IPS-18a (cell line): Measurements from ENCODE around the gene PRCD.

ENCODE experiments used
- H3K27ac ChIP-seq: one replicate; pipeline ENCODE4 v1.5.1; 2013; ENCODE audit warnings: low read length
- H3K27me3 ChIP-seq: one replicate; pipeline ENCODE4 v1.6.1; 2013; ENCODE audit warnings: mild to moderate bottlenecking, low read length; ENCODE audit not compliant: control insufficient read depth, insufficient read depth
- H3K36me3 ChIP-seq: one replicate; pipeline ENCODE4 v1.6.1; 2013; ENCODE audit warnings: low read depth, low read length; ENCODE audit not compliant: control insufficient read depth
- H3K4me1 ChIP-seq: one replicate; pipeline ENCODE4 v1.6.1; 2013; ENCODE audit warnings: low read depth, low read length; ENCODE audit not compliant: control insufficient read depth
- H3K4me3 ChIP-seq: one replicate; pipeline ENCODE4 v1.5.1; 2013; ENCODE audit warnings: low read length
- H3K9ac ChIP-seq: one replicate; pipeline ENCODE4 v1.6.1; 2013; ENCODE audit warnings: mild to moderate bottlenecking, low read length, moderate library complexity
- H3K9me3 ChIP-seq: one replicate; pipeline ENCODE4 v1.6.1; 2013; ENCODE audit warnings: low read depth, low read length; ENCODE audit not compliant: control insufficient read depth

PRCD gene

GRCh38 chr17:76573096-76573495, 33.3 kb downstream of the PRCD start:
- Histone ChIP-seq H3K27ac (no peak overlapping the region), H3K9me3 (no peaks in the 10 kb centered on the region), H3K36me3 (no peaks in the 10 kb centered on the region), H3K27me3 (peaks cover 3% of the 10 kb centered on the region), H3K4me1 (peaks cover 10% of the 10 kb centered on the region), H3K4me3 (no peak overlapping the region), H3K9ac (no peak overlapping the region)

- Histone ChIP-seq H3K4me3 (no peak overlapping the region), H3K9ac (no peak overlapping the region), H3K27me3 (peaks cover 9% of the 10 kb centered on the region), H3K4me1 (peaks cover 6% of the 10 kb centered on the region), H3K36me3 (no peaks in the 10 kb centered on the region), H3K27ac (no peak overlapping the region), H3K9me3 (no peaks in the 10 kb centered on the region)
Measured at GRCh38 chr17:76574166-76574565, 34.3 kb downstream of the PRCD start.

- Histone ChIP-seq H3K4me1 (no peaks in the 10 kb centered on the region), H3K27me3 (peaks cover 18% of the 10 kb centered on the region), H3K9me3 (no peaks in the 10 kb centered on the region), H3K4me3 (no peak overlapping the region), H3K9ac (no peak overlapping the region), H3K36me3 (no peaks in the 10 kb centered on the region), H3K27ac (no peak overlapping the region)
Measured at GRCh38 chr17:76575570-76575969, 35.7 kb downstream of the PRCD start.

- Histone ChIP-seq H3K27me3 (peaks cover 24% of the 10 kb centered on the region), H3K4me3 (no peak overlapping the region), H3K27ac (no peak overlapping the region), H3K36me3 (no peaks in the 10 kb centered on the region), H3K9me3 (no peaks in the 10 kb centered on the region), H3K9ac (no peak overlapping the region), H3K4me1 (peaks cover 5% of the 10 kb centered on the region)
Measured at GRCh38 chr17:76576189-76576588, 36.3 kb downstream of the PRCD start.

GRCh38 chr17:76577876-76578275, 38.0 kb downstream of the PRCD start:
- H3K4me3 ChIP-seq, result no peak overlapping the region
- H3K4me1 ChIP-seq, result peaks cover 9% of the 10 kb centered on the region
- H3K9me3 ChIP-seq, result no peaks in the 10 kb centered on the region
- no peak overlapping the region for H3K27ac ChIP-seq
- no peaks in the 10 kb centered on the region for H3K36me3 ChIP-seq
- H3K27me3 ChIP-seq, result peaks cover 36% of the 10 kb centered on the region
- no peak overlapping the region for H3K9ac ChIP-seq

- Histone ChIP-seq H3K27ac (no peak overlapping the region), H3K36me3 (no peaks in the 10 kb centered on the region), H3K27me3 (peaks cover 41% of the 10 kb centered on the region), H3K4me3 (no peak overlapping the region), H3K4me1 (peaks cover 9% of the 10 kb centered on the region), H3K9ac (no peak overlapping the region), H3K9me3 (no peaks in the 10 kb centered on the region)
Measured at GRCh38 chr17:76578376-76578775, 38.5 kb downstream of the PRCD start.

GRCh38 chr17:76579281-76579680, 39.4 kb downstream of the PRCD start:
- no peak overlapping the region for H3K27ac ChIP-seq
- peaks cover 9% of the 10 kb centered on the region for H3K4me1 ChIP-seq
- H3K27me3 ChIP-seq, result peaks cover 50% of the 10 kb centered on the region
- H3K9ac ChIP-seq, result no peak overlapping the region
- no peak overlapping the region for H3K4me3 ChIP-seq
- H3K36me3 ChIP-seq, result no peaks in the 10 kb centered on the region
- H3K9me3 ChIP-seq, result no peaks in the 10 kb centered on the region

- no peak overlapping the region for H3K9ac ChIP-seq
- H3K4me1 ChIP-seq, result peaks cover 9% of the 10 kb centered on the region
- H3K9me3 ChIP-seq, result no peaks in the 10 kb centered on the region
- H3K36me3 ChIP-seq, result no peaks in the 10 kb centered on the region
- H3K27me3 ChIP-seq, result peaks cover 72% of the 10 kb centered on the region
- H3K4me3 ChIP-seq, result no peak overlapping the region
- H3K27ac ChIP-seq, result no peak overlapping the region
Measured at GRCh38 chr17:76581515-76581914, 41.7 kb downstream of the PRCD start.

GRCh38 chr17:76582660-76583059, 42.8 kb downstream of the PRCD start:
- H3K9ac ChIP-seq, result no peak overlapping the region
- peaks cover 84% of the 10 kb centered on the region for H3K27me3 ChIP-seq
- no peaks in the 10 kb centered on the region for H3K36me3 ChIP-seq
- peaks cover 9% of the 10 kb centered on the region for H3K4me1 ChIP-seq
- H3K9me3 ChIP-seq, result no peaks in the 10 kb centered on the region
- no peak overlapping the region for H3K4me3 ChIP-seq
- no peak overlapping the region for H3K27ac ChIP-seq

GRCh38 chr17:76584427-76585032, 44.7 kb downstream of the PRCD start:
- Histone ChIP-seq H3K4me1 (peaks cover 9% of the 10 kb centered on the region), H3K4me3 (peak overlapping the region; percentile 71), H3K9me3 (no peaks in the 10 kb centered on the region), H3K9ac (no peak overlapping the region), H3K36me3 (no peaks in the 10 kb centered on the region), H3K27me3 (peaks cover 82% of the 10 kb centered on the region), H3K27ac (no peak overlapping the region)

- H3K36me3 ChIP-seq, result no peaks in the 10 kb centered on the region
- H3K4me1 ChIP-seq, result peaks cover 9% of the 10 kb centered on the region
- no peaks in the 10 kb centered on the region for H3K9me3 ChIP-seq
- no peak overlapping the region for H3K9ac ChIP-seq
- H3K4me3 ChIP-seq, result peak overlapping the region; percentile 71
- H3K27ac ChIP-seq, result no peak overlapping the region
- peaks cover 77% of the 10 kb centered on the region for H3K27me3 ChIP-seq
Measured at GRCh38 chr17:76585033-76585648, 45.3 kb downstream of the PRCD start.
